ENCODE results near the gene ZFHX3.

Gene ZFHX3

DNA sequence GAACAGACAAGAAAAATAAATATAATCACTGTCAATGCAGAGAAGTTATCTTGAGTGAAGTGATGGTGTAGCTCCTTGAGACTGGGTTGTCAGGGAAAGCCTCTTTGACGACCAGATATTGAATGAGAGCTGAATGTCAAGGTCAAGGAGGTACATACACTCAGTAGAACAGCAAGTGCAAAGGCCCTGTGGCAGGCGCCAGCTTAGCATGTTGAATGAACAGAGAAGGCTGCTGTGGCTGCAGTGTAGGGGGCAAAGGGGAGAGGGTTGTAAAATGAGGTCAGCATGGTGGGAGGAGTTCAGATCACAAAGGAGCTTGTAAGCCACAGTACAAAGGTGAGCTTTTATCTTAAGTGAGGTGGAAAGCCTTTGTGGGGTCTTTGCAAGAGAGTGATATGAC lies 111.5 kb downstream of the ZFHX3 start:
- in situ Hi-C loops (cut with MboI; ENCODE audit: low sequenced_read_pairs), result no loop called here

DNA sequence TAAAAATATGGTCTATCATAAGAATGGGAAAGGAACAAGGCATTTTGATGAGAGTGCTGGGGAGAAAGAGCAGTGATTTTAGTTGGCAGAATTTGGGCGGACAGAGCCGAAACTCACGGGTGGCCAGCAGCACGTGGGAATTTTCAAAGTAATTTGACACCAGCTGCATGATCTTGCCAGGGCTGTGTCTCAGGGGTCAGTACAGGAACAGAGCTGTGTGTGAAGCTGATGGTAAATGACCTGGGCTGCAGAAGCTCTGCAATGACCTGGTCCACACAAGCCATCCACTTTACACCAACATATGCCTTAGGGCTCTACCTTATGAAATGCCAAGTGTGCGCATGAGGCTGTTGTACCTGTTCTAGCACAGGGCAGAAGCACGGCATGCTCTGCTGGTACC lies 112.0 kb downstream of the ZFHX3 start:
- in situ Hi-C loops (cut with MboI; ENCODE audit: low sequenced_read_pairs), result no loop called here

DNA sequence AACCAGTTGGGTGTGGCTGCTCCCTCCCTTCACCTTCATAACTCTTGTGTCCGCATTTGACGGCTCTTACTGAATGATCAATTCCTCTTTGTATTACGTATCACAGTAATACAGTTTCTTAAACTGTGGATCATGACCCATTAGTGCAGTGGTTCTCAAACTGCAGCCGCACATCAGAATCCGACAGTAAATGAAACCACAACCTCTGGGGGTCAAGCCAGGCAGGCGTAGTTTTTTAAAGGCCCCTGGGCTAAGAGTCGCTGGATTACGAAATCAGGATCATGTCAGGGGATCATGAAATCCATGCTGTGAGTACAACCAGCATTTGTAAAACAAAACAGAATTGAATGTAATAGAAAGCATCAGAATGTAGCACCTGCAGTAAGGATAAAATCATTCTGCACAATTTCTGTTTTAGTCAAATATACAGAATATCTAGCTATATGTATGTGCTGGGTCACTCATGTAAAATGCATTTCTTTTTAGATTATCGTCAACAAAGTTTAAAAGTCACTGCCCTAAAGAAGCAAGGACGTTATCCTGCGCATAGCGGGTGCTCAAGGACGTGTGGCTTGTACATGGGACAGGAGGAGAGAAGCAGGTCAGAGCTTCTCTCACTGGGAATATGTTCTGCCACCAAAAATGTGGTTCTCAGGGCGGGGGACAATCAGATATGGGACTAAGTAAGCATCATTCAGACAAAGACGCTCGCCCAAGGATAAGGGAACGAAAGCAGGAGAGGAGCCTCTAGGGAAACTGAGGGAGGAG lies 113.1 kb downstream of the ZFHX3 start:
- in situ Hi-C loops (cut with MboI; ENCODE audit: low sequenced_read_pairs), result no loop called here

DNA sequence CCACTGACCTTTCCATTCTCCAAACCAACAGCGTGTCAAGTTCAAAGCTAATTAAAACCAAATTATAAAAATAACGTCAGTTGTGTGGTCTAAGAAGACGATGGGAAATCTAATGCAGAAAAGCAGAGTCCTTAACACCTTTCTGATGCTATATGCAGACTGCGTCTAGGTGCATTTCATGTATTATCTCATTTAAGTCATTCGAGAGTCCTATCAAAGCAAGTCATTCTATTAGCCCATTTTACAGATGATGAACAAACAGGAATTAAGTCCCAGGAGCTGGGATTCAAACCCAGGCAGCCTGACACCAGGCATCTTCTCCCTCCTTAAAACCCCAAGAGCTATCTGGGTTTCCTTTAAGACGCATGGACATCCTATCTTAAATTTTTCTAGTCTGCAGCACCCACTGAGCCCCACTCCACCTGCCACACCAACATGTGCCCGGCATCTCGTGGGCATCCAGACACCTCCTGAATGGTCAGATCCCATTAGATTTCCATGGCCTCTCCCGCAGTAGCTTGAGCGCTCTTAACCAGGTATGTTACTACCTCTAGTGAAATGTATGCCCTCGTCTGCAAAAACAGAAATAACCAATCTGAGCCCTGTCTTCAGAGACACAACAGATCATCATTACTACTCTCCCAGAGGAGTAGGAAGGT lies 115.1 kb downstream of the ZFHX3 start:
- in situ Hi-C loops (cut with MboI; ENCODE audit: low sequenced_read_pairs), result no loop called here

DNA sequence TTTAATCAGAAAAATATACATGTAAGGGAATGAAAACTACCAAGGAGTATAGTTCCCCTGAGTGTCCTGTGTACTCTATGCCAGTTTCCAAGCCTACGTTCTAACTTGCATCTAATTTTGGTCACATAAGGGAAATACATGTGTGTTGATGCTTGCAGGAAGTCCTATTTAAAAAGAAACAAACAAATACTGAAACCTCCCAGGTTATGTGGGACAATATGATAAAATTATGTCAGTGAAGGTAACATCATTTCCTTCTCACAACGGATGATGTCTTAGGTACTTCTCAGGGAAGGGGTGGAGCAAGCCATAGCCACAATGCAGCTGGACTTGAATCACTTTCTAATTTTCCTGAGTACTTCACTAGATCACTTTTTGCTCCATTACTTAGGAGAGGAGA lies 115.9 kb downstream of the ZFHX3 start:
- in situ Hi-C loops (cut with MboI; ENCODE audit: low sequenced_read_pairs), result no loop called here

DNA sequence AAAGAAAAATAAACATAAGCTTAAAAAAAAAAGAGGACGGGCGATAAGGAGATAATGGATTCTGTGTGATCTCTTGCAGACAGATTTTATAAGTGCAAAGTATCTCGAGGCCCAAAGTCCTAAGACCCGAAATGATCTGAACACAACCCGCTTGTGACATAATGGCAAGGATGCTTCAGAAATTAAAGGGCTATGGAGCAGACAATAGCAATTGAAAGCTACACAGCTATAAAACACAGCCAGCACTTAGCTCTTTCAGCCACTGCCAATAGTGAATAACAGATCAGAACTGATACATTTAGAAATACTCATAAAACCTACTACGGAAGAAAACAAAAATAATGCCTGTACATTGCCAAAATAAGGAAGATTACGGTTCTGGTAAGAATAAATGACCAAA lies 117.5 kb downstream of the ZFHX3 start:
- in situ Hi-C loops (cut with MboI; ENCODE audit: low sequenced_read_pairs), result no loop called here

DNA sequence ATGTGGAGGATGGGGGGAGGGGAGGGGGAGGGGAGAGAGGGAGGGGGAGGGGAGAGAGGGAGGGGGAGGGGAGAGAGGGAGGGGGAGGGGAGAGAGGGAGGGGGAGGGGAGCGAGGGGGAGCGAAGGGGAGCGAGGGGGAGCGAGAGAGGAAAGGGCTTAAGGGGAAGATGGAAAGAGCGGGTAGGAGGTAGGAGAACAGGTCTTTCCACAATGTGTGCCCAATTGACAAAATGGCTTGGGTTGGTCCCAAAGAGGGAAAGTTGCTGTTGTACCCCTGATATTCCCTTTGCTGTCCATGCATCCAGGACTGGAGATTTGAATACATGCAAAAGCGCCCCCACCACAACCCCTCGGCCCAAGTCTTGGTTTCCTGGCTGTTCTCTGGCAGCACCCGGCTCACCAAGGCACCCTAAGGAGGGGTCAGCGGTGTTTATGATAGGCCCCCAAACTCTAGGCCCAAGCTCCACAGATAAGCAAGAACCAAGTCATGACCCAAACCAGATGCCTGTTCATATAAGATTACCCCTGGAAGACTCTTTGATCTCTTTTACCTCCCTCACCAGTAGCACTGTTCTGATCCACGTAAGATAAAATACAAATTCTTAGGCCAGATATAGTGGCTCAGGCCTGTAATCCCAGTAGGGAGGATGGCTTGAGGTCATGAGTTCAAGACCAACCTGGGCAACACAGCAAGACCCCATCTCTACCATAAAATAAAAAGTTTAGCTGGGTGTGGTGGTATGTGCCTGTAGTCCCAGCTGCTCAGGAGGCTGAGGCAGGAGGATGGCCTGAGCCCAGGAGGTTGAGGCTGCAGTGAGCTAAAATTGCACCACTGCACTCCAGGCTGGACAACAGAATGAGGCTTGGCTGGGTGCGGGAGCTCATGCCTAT lies 119.6 kb downstream of the ZFHX3 start:
- in situ Hi-C loops (cut with MboI; ENCODE audit: low sequenced_read_pairs), result no loop called here

DNA sequence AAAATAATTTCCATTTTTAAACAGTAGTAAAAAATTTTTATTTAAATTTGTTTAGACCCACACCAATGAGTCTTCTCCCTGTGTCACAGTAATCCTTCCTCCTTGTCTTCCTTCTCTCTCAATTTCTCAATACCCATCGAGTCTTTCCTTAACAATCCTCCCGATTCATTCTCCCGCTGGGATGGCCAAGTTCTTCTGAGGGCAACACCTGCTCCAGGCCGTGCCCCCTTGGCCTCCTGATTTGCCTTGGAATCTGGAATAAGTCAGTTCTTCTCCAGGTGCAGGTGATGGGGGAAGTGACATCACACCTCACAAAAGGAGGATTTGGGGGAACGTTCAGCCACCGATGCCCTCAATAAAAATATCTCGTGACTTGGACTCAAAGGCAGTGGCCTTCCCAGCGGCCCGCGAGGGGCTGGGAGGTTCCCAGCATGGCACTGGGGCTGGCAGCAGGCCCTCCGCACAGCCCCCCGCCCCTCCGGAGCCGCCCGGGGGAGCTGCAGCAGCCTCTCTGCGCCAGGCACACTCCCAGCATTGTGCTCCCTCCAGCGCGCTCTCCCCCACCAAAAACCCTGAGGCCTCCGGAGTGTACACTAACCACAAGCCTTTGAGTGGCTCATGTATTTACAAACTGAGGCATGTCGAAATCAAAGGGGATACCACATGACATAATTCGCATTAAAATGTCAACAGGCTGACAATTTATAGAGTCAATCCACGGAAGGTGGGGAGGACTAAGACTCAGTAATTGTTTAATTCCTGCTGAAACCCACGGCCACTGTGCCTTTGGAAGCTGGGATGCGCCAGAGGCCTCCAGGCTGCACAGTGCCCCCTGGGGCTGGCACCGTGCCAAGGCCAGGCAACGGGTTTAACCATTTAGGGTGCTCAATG lies 120.5 kb downstream of the ZFHX3 start:
- in situ Hi-C loops (cut with MboI; ENCODE audit: low sequenced_read_pairs), result no loop called here

DNA sequence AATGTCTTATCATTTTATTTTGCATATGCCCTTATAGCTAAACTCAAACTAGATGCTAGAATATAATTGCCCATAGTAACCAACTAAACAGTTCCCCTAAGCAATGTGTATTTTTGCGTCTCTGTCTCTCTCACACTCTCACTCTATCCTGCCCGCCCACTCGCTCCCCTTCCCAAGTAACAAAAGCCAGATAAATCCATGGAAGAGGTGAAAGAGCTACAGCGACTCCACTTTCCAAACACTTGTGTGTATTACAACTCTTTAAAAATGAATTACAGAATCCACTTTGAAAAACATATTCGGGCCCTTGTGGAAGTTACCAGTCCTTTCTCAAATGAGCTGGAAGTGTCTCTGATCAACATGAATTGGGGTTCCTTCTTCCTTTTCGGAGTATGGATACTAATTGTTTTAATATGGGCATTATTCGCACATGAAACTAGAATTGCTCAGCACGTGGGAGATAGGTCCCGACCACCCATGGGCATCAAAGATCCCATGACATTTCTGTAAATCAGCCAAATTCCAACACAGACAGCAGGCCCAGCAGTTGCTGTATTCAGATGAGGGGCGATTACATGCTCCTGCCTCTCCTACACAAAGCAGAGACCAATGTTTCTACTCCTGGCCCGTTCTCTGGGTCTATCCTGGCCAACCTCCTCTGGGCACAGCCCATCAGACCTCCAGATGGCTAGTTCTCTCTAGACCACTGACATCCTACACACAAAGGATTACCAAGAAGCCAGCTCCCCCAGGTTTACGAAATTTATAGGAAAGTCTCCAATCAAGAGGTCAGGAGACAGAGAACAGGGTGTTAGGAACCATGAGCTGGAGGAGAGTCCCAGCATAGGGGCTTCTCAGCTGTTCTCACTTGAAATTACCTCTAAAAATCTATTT lies 121.5 kb downstream of the ZFHX3 start:
- in situ Hi-C loops (cut with MboI; ENCODE audit: low sequenced_read_pairs), result no loop called here

DNA sequence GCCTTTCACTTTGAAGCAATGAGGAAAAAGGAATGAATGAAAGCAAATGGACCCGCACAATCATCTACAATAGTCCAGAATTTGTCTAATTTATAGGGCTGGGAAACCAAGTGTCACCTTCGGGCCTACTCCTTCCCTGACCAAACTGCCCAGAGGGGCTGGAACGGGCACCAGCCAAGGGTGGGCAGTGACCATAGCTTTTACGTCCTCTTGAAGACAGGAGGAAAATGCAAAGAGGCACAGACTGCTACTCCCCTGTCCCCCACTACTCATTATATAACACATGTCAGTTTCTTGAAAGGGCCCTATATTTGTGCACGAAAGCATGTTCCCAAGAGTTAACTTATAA lies 122.3 kb downstream of the ZFHX3 start:
- in situ Hi-C loops (cut with MboI; ENCODE audit: low sequenced_read_pairs), result no loop called here

DNA sequence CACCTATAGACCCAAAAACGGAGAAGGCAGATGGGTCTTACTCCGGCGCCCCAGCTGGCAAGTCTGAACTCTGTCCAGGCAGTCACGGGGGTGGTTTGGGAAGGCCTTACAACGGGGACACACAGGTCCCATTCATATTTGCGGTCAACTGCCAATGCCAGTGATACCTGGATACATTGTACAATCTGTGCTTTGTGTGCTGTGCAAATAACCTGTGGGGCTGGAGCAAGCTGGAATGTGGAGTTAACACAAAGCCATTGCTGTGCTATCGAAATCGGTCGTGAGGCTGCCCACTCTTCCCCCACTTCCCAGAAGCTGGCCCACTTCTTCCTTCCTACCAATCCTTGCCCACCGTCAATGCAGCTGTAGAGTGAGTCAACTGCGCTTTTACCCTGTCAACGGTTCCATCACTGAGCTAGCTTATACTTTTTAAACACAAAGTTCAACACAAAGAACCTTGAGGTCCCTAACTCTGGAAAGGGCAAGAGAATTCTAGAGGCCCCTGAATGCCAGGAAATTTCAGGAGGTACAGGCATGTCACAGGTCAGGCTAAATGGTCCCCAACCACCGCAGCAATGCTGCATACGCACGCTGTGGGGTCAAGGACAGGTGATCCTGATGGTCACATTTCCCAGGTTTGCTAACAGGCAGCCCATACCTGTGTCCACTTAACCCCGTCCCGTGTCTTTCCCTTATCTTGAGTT lies 122.8 kb downstream of the ZFHX3 start:
- in situ Hi-C loops (cut with MboI; ENCODE audit: low sequenced_read_pairs), result no loop called here

DNA sequence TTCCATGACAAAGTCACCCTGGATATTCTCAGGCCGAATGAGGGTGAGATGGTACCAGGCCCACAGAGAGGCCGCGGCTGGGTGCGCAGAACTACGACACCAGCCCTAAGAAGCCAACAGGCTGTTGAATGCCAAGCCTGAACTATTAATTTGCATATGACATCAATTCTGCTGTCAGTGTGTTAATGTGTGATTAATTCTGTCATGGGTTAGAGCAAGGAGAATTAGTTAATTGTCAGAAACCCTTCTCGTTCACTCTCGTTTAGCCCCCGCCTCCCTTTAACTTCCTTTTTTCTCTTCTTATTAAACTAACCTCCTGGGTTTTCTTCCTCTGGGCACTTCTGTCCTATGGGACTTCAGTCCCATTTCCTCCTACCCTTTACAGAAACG lies 123.4 kb downstream of the ZFHX3 start:
- in situ Hi-C loops (cut with MboI; ENCODE audit: low sequenced_read_pairs), result no loop called here

DNA sequence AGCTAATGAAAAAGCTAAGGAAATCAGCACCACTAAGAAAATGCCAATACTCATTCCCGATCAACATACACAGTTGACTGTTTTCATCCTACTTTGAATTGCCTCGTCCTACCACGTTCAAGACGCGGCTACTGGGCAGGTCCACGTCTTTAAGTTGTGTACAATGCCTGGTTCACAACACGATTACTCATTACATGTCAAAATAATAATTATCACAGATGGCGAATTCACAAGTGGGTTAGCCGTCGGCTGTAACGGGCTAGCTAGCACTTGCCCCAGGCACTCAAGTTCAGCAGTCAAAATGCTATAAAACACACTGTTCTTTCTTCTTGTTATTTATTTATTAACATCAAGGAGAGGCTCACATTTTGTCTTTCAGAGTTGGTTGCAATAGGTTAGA lies 124.2 kb downstream of the ZFHX3 start:
- in situ Hi-C loops (cut with MboI; ENCODE audit: low sequenced_read_pairs), result no loop called here

DNA sequence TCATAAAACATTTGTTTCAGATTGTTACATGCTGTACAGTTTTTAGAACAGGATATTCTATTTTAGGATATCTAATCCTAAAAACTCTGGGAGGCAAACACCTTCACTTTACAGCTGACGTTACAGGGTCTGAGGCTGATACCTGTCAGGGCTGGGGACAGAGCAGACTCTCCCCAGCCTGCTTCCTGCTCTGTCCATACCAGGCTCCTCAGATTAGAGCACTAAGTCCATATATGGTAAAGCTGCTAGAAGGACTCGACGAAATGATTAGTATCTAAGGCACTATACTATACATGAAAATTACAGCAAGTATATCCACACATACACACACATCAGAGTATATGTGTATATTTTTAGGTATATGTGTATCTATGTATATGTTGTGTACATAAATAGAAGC lies 125.2 kb downstream of the ZFHX3 start:
- in situ Hi-C loops (cut with MboI; ENCODE audit: low sequenced_read_pairs), result no loop called here

DNA sequence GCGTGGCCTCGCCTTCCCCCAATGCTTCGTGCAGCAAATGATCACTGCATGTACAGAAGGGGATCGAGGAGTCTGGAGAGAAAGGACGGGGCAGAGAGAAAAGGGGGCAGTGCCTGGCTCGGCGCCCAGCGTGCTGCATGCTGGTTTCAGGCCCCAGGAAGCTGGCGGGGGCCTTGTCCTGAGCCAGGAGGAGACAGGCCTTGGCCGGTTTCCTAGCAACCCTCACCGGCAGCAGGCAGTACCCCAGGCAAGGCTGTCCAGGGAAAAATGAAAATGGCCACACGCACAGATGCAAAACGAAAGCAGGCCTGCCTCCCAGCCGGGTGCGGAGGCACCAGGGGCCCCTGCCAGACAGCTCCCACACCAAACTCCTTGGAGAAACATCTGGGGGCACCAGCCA lies 126.3 kb downstream of the ZFHX3 start:
- in situ Hi-C loops (cut with MboI; ENCODE audit: low sequenced_read_pairs), result no loop called here

DNA sequence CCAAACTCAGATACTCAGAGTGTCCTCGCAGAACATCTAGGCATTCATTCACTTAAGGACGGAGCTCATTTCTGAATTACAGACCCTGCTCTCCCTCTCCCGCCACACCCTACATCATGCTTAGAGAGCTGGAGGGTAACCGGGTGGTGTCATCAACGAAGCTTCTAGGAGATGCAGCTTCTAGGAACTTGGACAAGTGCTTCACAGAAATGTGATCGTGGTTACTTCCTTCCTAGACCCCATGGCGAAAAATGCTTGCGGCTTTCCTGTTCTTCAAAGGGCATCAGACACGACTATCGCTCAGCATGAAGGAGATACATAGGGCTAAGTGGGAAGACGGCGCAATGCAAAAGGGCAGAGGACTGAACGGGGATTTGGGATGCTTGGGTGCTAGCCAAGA lies 126.8 kb downstream of the ZFHX3 start:
- in situ Hi-C loops (cut with MboI; ENCODE audit: low sequenced_read_pairs), result no loop called here

DNA sequence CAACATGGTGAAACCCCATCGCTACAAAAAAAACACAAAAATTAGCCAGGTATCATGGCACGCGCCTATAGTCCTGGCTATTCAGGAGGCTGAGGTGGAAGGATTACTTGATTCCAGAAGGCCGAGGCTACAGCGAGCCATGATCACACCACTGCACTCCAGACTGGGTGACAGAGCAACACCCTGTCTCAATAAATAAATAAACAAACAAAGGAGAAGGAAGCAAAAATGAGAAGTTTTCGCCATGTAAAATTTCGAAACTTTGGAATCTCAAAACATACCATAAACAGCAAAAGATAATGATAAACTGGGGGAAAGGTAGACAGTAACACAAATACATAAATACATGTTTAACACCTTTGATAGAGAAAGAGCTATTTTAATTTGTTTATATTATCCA lies 130.9 kb downstream of the ZFHX3 start:
- in situ Hi-C loops (cut with MboI; ENCODE audit: low sequenced_read_pairs), result no loop called here

DNA sequence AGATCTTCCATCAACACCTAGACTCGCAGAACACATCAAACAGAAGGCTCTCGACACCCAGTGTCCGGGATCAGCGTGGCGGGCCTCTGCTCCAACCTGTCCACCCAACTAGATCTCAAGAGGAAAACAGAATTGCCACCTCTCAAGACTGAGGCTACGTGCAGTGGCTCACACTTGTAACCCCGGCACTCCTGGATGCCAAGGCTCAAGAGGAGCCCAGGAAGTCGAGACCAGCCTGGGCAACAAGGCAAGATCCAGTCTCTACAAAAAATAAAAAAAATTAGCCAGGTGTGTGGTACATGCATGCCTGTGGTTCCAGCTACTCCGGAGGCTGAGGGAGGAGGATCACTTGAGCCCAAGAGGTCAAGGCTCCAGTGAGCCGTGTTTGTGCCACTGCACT lies 132.6 kb downstream of the ZFHX3 start:
- in situ Hi-C loops (cut with MboI; ENCODE audit: low sequenced_read_pairs), result no loop called here

DNA sequence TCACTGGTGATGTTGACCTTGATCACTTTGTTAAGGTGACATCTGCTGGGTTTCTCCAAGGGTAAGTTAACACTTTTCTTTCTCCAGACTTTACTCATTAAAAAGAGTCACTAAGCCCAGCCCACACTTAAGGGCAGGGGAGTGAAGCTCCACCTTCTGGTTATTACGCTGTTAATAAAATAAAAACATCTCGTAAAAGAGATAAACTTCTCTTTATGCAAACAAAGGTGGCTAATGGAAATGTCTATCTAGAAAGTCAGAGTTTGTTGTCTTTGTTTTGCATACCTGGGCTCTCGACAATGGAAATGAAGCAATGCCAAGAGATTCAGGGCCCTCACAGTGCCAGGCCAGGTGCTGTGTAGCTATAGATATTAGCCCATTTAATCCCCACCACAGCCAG lies 134.4 kb downstream of the ZFHX3 start:
- in situ Hi-C loops (cut with MboI; ENCODE audit: low sequenced_read_pairs), result no loop called here

Measured in HL-60/S4 treated with retinoic acid at 250 ng/mL for 4 days and 3 days (cell line).